Measurements from ENCODE around the gene LILRA6.
"Not testable (repeated sequence)": the region's sequence is repeated elsewhere in the genome, so short reads cannot be mapped to it uniquely, and the experiment has no call there.

LILRA6 gene

DNA sequence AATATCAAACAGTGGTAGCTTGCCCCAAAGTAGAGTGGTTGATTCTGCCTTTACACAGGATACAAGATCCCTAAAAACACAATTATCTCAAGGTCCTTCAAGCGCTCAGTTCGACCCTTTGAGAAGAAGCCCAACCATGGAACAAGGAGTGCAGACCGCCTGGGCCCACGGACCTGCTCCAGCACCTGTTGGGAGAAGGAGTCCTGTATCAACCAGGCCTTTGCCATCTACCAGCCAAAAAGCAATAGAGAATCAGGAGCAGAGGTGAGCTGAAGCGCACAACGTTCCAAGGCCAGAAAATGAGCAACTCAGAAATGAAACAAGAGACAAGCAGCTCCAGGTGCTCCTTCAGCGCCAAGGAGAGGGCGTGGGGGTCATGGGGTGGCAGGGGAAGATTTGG lies 13.4 kb downstream of the LILRA6 start:
- no peak for DNase-seq

DNA sequence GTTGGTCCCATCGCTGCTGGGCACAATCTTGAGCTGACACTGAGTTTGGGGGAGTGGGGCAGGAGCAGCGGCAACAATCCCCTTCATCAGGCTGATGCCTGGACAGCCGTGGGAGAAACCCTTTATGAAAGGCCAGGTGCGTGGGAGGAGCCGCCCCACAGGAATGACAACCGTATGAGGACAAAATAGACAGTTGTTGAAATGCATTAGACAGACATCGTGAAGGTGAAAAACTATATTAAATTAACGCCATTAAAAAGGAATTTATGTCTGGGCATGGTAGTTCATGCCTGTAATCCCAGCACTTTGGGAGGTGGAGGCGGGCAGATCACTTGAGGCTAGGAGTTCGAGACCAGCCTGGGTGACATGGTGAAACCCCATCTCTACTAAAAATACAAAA lies 18.0 kb downstream of the LILRA6 start:
- DNase-seq: not testable (repeated sequence)

DNA sequence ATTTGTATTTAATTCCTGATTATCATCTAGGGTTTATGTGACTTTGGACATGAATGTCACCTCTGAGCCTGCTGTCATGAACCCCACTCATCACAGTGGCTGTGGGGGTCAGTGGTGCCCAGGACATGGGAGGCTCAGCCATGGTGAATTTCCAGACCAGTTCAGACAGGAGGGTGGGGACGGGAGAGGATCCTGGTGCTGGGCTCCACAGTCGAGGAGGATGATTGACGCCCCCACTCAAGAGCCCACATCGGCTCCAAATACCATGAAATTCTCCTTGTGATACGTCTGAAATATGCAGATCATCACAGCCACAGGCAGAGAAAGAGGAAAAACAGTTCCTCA lies 18.7 kb downstream of the LILRA6 start:
- DNase-seq: not testable (repeated sequence)

DNA sequence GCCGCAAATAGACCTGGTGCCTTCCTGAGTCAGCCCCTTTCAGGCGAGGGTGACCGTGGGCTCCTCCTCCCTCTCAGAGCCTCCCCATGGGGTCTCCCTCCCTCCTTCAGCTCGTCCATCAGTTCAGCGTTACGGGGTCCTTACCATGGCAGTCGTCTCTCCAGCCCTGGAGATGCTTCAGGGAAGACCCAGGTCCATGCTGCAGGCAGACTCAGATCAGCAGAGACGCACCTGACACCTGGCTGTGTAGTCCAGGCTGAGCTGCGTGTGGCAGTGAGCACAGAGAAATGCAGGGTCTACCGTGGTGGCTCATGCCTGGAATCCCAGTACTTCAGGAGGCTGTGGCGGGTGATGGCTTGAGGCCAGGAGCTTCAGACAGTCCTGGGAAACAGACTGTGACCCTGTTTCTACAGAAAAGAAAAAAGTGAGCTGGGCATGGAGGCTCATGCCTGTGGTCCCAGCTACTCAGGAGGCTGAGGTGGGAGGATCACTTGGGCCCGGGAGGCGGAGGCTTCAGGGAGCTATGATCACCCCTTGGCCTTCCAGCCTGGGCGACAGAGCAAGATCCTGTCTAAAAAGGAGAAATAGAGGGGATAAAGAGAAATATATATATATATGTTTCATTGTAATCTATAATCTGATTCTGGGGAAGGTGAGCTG lies 19.2 kb downstream of the LILRA6 start:
- not testable (repeated sequence) for DNase-seq

DNA sequence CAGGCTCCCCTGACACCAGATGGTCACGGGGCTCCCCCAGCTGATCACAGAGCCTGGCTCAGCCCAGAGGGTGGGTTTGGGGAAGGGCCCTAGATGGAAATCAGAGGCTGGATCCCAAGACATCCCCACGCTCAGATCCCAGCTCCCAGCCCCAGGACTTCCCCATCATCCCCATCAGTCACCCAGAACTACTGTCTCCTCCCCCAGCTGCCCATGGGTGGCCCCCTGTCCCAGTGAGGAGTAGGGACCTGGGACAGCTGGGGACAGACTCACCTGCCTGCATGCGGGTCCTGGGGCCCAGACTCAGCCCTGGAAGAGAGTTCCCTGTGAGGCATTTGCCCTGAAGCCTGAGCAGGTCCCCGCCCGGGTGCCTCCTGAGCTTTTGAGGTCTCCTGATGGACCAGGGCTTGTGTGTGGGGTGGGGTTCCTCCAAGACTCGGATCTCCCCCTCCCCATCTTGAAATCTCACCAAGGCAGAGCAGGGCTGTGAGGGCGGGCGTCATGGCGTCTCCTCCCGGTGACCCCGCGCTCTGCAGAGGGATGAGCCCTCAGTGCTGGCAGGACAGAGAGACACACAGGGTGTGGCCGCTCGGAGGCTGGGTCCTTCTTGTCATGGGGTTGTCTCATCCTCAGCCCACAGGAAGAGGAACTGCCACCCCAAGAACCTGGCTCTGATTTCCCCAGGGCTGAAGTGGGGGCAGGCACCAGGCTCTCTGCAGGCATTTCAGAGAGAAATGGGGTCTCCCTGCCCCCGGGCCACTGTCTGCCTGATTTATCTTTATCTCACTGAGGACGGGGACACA lies 19.9 kb downstream of the LILRA6 start, which contains the start of gene LILRB3:
LILRB3 (minus strand) TSS at position 534 of the 803 bp plus-strand sequence; CDS start at position 503, 31 bp downstream.
- DNase-seq: not testable (repeated sequence)

DNA sequence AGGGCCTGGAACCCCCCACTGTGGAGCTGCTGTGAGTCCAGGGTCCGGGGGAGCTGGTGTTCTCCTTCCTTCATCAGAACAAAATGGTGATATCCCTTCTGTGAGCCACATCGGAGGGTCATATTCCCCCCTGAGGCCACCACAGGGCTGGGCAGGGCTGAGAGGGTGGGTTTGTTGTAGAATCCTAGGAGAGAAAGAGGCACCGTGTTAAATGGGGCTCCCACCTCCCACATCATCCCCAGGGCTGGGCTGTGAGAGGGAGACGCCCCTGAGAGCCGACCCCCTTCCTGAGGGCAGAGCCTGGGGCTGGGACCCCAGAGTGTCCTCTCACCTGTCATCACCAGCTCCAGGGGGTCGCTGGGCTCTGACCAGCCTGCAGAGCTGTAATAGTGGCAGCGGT lies 20.6 kb downstream of the LILRA6 start:
- not testable (repeated sequence) for DNase-seq

DNA sequence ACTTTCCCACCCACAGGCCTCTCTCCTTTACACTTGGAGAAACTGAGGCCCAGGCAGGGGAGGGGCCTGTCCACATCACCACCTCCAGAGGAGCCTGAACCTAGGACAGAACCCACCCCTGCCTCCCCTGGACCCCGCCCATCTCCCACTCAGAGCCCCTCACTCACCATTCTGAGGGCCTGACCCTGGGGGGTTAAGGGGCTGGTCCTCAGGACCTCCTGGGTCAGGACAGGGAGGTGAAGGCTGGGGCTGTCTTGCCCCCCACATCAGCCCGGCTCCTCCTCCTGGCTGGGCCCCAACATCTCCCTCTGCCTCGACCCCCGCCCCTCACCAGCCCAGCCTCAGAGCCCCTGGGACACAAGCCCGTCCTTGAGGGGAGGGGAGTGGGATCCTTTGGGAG lies 22.9 kb downstream of the LILRA6 start:
- not testable (repeated sequence) for DNase-seq

DNA sequence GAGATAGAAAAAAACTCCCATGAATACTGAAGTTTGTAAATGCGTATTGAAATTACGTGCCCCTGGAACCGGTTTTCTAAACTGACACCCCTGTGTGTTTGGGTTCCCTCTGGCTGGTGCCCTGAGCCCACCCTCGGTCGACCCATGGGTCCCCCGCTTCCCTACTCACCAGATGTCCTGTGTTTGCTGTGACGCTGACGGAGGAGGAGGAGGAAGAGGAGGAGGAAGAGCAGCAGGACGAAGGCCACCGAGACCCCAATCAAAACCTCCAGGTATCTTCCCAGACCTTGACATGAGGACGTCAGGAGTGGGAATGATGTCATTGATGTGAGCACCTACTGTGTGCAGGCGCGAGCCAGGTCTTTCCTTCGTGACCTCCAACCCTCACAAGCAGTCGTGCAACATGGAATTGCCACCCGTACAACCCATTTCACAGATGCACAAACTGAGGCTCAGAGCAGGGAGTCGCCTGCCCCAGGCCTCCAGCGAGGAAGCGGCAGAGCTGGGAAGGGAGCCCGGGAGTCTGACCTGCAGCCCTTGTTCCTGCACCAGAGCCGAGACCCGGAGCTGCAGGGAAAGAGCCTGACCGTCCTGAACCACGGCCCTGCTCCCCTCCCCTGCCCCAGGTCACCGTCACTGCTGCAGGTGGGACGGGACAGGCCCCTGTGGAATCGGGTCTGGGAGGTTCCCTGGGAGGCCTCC lies 23.5 kb downstream of the LILRA6 start:
- no peak for DNase-seq

DNA sequence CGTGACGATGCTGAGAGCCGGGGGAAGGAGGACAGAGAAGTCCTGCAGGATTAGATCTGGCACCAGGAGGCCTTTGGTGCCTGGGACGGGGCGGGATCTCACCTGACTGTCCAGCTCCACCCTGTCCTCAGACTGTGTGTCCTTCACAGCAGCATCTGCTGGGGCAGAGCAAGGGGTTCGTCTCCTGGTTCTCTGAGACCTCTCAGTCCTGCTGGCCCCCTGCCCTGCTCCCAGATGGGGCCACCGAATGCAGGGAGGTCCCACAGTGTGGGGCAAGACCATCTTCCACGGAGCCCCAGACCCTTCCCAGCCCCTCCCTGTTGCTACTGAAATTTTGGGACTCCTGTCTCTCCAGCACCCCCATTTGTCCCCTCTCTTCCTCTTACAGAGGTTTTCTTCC lies 24.3 kb downstream of the LILRA6 start:
- no peak for DNase-seq

DNA sequence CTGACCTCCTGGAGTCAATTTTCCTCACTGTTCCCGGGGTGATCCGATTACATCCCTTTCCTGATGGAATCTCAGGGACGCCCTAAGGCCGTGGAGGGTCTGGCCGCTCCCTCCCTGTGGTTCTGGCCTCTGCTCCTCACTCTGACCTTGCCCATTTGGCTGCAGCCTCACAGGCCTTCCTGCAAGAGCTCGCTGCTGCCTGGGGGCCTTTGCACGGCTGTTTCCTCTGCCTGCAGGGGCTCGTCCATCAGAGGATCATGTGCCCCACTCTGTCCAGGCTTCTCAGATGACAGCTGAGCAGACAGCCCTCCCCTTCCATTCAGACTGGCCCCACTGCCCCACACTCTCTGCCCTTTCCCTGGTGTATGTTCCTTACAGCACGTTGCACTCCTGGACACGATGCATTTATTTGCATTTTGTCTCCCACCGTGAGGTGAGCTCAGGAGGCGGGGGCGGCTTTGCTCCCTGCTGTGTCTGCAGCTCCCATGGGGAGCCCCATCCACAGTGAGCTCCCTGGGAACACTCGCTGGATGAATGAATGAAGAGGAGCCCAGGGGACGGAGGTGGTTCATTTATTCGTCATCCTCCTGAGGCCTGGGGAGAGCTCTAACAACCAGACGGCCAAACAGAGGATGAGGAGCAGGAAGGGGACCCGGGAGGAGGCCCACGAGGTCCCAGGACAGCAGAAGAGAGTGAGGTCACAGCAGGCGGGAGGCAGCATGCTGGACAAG lies 24.9 kb downstream of the LILRA6 start:
- DNase-seq: not testable (repeated sequence)

DNA sequence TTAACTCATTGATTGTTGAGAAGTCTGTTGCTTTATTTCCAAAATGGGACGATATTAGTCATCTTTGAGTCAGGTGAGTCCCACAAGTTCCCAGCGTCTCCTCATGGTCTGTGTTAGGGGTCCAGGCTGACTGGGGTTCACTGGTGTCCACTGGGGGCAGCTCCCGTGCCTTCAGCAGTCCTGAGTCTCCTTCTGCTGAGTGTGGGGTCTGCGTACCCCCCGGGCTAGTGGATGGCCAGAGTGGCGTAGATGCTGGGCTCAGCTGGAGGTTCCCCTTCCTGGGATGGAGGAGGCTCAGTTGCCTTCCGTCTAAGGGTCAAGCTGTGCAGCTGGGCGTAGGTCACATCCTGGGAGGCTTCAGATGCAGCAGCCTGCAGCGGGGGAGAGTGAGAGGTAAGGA lies 25.7 kb downstream of the LILRA6 start:
- DNase-seq: no peak

DNA sequence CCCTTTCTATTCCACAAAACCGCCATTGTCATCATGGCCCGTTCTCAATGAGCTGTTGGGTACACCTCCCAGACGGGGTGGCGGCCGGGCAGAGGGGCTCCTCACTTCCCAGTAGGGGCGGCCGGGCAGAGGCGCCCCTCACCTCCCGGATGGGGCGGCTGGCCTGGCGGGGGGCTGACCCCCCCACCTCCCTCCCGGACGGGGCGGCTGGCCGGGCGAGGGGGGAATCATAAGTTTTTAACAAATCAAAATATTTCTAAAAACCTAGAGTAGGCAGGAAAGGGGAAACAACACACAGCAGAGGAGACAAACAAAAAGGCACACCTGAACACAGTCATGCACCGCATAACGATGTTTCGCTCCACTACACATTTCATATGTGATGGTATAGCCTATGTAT lies 27.9 kb downstream of the LILRA6 start:
- DNase-seq: not testable (repeated sequence)

DNA sequence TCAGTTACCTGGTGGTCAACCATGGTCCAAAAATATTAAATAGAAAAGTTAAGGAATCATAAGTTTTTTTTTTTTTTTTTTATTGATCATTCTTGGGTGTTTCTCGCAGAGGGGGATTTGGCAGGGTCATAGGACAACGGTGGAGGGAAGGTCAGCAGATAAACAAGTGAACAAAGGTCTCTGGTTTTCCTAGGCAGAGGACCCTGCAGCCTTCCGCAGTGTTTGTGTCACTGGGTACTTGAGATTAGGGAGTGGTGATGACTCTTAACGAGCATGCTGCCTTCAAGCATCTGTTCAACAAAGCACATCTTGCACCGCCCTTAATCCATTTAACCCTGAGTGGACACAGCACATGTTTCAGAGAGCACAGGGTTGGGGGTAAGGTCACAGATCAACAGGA lies 28.4 kb downstream of the LILRA6 start:
- not testable (repeated sequence) for DNase-seq

DNA sequence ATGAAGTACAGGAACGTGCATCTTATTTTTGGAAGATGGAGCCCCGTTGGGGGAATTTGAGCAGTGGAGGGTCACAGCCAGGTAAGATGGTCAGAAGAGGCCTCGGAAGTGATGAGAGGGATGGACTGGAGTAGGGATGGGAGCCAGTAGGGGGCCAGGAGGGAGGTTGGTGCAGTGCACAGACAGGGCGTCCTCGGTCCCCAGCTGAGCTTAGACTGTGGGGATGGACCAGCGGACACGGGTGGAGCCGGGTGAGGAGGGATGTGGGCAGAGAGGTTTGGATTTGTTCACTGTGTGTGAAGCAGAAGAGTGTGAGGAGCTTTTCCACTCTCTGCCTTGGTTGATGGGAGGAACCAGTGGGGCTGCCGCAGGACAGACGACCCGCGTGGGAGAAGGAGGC lies 31.4 kb downstream of the LILRA6 start:
- DNase-seq: no peak

DNA sequence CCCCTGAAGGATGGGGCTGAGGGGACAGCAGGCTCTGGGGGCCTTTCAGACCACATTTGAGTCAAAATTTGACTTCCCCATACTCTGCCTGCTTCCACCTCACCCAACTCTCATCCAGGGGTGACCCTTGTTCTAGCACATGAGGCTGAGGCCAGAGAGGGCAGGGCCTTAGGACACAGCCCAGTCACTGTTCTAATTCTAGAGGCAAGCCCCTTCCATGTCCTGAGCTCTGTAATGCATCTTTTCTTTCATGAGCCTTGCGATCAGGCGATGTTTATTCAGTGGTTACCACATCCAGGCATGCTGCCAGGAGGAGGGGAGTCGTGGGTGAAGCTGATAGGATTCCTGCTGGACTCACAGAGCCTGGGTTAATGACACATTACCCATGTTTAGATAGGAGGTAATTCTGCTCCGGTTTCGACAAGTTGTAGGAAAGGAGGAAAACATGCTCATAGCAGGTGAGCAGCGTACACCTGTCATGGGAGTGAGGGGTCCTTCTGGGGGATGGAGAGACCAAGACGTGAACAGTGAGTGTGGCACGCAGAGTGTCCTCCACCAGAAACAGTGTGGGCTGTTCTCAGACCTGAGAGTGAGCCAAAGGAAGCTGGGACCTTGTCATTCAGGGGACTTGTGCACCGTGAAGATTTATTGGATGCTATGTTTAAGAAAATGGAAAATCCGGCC lies 32.6 kb downstream of the LILRA6 start:
- no peak for DNase-seq

DNA sequence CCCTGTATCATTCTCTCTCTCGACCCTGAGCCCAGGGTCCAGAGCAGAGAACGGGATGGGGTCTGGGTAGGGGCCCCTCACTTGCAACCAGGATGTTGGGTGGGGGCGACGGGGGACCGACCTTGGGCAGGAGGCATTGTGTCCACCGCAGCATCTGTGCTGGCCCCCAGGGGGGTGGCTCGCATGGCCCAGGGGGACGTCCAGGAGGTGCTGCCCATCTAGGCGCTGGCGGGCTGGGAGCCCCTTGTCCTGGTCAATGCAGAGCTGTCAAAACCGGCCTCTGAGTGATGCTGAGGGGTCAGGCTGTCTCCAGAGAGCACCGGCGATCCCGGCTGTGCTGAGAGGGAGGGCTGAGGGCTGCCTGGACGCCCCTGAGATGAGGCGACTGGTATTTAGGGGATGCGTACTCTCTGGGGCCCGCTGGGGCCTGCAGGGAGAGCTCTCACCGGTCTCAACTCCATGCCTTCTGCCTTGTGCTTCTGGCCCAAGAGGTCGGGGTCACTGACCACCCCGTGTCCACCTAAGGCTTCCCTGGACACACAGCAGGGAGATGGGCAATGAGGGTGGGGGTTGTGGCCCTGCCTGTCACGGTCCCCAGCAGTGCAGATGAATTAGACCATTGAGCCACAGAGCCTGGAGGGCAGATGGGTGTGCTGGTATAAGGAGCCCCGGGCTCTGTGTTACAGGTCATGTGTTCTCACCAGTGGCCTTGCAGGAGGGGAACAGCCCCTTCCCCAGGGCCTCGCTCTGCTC lies 33.4 kb downstream of the LILRA6 start:
- no peak for DNase-seq

DNA sequence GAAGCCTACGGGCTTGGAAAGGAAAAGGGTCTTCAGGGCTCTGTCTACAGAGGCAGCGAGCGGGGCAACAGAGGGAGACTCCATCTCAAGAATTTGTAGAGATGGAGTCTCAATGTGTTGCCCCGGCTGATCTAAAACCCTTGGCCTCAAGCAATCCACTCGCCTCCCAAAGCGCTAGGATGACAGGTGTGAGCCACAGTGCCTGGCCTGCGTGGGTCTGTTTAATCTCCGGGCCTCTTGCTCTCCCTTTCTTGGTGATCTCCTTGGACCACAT lies 33.9 kb downstream of the LILRA6 start:
- no peak for DNase-seq

DNA sequence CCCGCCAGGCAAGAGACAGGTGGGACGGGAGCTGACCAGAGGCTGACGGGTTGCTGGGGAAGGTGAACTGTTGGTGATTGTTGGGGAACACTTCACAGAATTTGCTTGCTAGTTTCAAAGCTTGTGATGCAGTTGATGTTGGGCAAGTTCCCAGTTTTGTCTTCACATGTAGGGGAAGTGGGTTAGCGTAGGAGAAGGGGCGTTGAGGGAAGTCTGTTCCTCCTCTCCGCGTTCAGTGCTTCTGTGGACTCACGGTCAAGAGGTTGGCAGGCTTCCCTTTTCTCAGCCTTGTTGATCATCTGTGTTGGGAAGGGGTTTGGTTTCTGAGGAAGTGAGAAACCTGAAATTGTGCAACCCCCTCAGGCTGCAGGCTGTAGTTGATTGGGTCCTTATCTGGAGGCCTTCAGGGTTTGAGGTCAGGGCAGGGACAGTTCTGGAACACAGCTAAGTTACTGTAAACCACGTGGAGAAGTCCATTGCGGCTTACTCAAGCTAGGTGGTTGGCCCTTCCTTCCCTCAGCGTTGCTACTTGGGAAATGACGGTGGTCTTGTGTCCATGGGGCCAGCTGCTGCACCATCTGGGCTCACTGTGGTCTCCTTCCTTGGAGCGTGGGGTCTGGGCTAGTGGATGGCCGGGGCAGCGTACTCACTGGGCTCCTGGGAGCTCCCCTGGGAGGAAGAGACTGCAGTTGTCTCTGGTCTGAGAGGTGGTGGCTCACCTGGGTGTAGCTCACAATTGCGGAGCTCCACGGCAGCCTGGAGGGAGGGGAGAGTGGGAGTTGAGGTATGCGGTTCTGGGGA lies 34.4 kb downstream of the LILRA6 start:
- DNase-seq: peak in 1 of 2 donors; percentile 45

DNA sequence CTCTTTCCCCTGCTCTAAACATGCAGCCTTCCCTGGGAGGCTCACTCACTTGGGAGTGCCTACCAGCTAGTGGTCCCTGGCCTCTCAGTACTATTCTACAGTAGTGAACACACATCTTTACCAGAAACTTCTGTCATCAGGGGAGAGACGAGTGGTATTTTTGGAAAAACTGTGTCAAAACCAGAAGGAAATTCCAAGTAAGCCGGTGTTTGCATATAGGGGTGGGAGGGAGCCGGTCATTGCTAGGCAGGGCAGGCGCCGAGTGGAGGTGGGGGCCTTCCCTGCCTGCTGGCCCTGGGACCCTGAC lies 35.0 kb downstream of the LILRA6 start:
- DNase-seq: no peak

DNA sequence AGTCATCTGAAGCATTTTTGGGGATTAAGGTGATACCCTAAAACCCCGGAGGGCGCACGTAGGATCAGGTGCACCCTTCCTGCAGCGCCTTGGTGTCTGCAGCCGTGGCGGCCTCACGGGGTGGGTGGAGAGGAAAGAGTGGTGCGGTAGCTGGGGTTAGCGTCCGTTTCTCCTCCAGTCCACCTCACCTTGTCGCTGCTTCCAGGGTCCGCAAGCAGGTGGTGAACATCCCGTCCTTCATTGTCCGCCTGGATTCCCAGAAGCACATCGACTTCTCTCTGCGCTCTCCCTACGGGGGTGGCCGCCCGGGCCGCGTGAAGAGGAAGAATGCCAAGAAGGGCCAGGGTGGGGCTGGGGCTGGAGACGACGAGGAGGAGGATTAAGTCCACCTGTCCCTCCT lies 35.4 kb downstream of the LILRA6 start:
- not testable (repeated sequence) for DNase-seq

DNA sequence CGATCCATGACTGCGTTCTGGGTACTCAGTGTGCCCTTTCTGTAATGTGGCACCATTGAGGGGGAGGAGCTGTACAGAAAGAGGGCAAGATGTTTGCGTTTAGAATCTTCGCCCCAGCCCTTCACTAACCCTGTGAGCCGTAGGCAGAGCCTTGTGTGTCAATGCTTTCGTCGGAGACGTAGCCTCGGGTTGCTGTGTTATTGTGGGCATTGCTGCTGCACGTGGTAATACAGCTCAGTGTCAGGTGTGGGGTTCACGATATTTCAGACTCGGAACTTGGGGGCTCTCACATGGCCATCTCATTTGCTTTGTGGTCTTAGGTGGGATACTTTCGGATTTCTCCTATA lies 35.8 kb downstream of the LILRA6 start:
- no peak for DNase-seq

Data from activated CD4-positive, alpha-beta T cell treated with anti-CD3 and anti-CD28 coated beads for 4 hours (primary cell).